Stimulated activated CD8-positive, alpha-beta memory T cell treated with anti-CD3 and anti-CD28 coated beads, Interleukin-2, amount 100 ng/mL, for 48 hours (primary cell): ENCODE data around the gene PRAMEF12.
"Not testable (repeated sequence)": the region's sequence is repeated elsewhere in the genome, so short reads cannot be mapped to it uniquely, and the experiment has no call there.

Source experiments
- DNase-seq, 2 donors: peaks; one replicate each; pipeline ENCODE4 v3.0.0-alpha.2; 2020; ENCODE audit warnings: low read depth in 2 of 2

PRAMEF12 gene

DNA sequence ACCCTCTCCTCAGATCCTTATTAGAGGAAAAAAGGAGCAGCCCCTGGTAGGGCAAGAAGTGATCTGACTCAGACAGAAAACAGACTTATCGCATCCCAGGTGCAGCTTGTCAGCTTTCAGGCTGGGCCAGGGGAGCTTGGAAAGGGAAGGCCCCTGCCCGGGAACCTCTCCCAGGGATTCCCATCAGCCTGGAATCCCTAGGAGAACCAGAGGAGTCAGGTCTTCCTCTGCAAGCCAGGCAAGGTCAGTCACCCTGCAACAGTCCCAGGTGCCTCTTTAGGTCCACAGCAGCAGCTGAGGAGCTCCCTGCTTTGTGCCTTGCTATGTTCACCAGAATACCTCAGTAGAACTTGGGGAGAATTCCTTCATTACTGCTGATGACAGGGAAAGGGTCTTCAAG lies 2.9 kb upstream of the PRAMEF12 start:
- DNase-seq = no peak

DNA sequence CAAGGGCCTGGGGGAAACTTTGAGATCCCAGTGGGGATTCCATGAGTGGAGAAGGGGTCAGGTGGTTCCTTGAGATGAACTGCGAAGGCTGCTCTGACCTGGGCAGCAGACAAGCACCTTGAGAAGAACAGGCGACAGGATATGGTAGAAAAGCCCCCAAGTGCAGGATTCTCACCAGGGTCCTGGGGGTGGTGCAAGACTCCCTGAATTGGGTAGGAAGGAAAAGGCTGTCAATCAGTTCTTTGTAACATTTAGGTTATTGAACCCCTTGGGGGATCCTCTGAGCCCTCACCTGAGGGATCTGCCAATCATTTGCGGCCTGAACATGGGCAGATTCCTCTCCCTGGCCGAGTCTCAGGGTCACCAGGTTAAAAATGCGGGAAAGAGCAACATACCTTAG lies 2.4 kb upstream of the PRAMEF12 start:
- DNase-seq = no peak

DNA sequence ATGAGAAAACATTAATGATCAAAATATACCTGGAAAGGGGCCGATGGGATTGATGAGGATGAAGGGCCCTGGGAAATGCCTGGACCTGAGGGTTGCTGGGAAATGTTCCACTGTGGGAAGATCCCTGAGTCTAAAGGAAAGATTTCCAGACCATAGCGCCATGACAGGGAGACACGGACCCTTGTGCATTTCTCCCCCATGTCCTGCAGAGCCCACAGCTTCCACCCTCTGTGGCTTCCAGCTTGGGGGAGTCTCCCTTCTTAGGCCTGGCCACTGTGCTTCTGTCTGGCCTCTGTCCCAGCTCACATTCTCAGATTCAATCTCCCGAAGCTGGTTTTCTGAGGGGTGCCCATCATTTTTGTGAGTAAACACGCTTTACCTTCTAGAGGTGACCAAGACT lies 1.0 kb upstream of the PRAMEF12 start:
- no peak for DNase-seq

DNA sequence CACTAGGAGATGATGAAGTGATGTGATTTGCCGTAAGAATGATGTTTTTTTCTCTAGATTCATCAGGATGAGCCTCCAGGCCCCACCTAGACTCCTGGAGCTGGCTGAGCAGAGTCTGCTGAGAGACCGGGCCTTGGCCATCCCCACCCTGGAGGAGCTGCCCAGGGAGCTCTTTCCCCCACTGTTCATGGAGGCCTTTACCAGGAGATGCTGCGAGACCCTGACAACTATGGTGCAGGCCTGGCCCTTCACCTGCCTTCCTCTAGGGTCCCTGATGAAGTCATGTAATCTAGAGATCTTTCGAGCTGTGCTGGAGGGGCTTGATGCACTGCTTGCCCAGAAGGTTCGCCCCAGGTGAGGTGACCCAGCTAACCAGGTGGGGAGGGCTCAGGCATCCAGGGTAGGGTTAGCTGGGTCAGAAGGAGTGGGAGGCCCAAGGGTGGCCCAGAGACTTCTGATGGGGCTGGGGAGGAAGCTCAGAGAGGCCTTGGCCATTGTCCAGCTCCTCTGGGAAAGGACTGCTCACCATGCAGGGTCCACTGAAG lies 1.3 kb downstream of the PRAMEF12 start:
- no peak for DNase-seq

DNA sequence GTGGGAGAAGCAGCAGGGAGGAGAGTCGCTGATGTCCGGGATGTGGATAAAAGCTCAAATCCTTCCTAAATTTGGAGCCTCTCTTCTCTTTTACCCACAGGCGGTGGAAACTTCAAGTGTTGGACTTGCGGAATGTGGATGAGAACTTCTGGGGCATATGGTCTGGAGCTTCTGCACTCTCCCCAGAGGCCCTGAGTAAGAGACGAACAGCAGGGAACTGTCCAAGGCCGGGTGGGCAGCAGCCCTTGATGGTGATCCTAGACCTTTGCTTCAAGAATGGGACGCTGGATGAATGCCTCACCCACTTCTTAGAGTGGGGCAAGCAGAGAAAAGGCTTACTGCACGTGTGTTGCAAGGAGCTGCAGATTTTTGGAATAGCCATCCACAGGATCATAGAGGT lies 1.9 kb downstream of the PRAMEF12 start:
- no peak for DNase-seq

DNA sequence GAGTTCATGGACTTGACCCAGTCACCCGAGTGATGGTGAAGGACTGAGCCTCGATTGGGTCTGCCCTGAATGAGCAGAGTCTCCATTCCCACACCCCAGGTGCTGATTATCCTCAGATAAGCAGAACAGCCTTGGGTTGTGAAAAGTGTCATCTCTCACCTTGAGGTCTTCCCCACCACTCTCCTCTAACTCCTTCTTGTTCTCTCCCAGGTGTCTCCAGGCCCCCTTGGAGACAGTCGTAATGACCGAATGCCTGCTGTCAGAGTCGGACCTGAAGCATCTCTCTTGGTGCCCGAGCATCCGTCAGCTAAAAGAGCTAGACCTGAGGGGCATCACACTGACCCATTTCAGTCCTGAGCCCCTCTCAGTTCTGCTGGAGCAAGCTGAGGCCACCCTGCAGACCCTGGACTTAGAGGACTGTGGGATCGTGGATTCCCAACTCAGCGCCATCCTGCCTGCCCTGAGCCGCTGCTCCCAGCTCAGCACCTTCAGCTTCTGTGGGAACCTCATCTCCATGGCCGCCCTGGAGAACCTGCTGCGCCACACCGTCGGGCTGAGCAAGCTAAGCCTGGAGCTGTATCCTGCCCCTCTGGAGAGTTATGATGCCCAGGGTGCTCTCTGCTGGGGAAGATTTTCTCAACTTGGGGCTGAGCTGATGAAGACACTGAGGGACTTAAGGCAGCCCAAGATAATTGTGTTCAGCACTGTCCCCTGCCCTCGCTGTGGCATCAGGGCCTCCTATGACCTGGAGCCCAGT lies 3.4 kb downstream of the PRAMEF12 start:
- no peak for DNase-seq

DNA sequence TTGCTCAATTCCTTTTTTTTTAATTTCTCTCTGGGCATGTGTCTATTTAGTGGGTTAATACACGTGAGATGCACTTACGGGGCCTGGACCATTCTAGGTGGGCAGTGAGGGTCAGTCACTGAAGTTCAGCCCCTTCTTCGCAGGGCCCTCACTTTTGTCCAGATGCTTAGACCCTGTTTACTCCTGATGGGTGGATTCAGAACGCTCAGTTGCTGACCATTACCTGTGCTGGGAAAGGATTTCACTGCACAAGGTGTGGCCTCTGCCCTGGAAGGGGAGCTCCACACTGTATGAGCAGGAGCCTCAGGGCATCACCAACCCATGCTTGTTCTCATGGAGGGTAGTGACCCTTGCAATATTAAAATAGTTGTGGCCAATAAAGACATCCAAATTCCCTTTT lies 4.5 kb downstream of the PRAMEF12 start:
- no peak for DNase-seq

DNA sequence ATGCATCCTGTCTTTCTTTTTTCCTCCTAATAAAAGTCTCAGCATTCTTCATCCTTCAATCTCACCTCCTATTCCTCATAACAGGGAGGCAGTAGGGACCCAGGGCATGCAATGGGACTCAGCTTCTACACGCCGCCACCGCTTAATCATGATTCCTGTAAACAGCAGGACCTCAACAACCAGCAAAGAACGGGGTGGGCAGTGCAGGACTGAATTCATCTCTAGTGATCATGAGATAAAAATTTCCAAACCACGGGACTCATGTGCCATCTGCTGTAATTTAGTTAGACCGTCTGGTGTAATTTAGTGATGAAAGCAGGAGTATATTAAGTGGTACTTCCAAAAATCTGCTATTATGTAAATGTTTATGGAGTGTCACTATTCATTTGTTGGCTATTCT lies 5.4 kb downstream of the PRAMEF12 start:
- DNase-seq = no peak

DNA sequence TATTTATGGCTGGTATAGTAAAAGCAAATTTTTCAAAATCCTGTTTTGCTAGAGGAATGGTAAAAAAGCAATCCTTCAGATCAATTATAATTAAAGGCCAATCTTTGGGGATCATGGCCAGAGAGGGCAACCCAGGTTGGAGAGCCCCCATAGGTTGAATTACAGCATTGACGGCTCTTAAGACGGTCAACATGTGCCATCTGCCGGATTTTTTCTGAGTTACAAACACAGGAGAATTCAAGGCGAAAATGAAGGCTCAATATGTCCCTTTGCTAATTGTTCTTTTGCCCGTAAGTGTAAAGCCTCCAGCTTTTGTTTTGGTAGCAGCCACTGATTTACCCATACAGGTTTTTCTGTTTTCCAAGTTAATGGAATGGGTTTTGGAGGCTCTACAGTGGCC lies 8.0 kb downstream of the PRAMEF12 start:
- not testable (repeated sequence) for DNase-seq

DNA sequence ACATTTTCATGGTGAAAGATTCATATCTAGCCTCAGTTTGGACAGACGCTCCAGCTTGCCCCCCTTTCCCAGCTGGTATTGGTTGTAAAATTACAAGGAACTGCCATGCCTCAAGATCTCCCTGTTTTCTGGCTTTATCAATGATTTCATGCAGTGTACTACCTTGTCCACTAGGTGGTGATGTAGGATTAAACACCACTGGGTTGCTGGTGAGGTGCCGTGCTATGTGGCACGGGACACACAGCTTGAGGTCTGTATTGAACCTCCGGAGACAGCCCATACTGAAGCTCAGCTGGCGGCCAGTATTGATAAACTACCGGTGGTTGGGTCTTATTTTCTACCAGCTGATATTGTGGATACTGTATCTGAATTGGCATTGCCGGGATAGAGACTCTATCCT lies 10.2 kb downstream of the PRAMEF12 start:
- not testable (repeated sequence) for DNase-seq

DNA sequence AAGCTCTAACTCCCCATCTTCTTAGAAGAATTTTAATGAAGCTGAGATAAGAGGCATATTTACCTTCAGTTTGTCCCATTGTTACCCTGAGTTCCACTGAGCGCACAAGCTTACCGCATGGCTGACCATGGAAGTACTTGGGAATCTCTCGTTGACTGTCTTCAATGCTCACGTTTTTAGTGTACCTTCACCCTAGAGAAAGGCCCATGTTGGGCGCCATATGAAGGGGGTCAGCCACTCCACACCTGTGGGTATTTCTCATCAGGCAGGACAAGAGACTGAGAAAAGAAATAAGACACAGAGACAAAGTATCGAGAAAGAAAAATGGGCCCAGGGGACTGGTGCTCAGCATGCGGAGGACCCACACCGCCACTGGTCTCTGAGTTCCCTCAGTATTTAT lies 11.2 kb downstream of the PRAMEF12 start:
- not testable (repeated sequence) for DNase-seq

DNA sequence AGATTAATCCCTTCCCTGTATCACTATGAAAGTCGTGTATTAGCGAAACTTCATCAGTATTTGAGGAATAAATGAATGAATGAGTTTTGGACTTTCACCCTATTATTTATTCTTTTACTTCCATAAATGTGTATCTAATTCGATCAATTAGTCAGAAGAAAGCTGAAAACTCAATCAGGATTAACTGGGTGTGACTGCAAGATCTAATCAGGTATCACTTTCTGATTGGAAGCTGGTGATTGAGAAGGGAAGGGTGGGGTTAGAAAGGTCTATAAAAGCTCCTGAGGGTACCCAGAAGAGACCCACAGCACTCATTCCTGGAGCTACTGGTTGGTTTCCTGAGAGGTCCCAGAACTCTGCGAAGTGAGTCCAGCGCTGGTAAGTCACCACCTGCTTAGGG lies 17.6 kb downstream of the PRAMEF12 start, which contains the start of gene PRAMEF1:
TSS of gene PRAMEF1 (plus strand) at position 301 of the 400 bp plus-strand sequence. CDS start 1,831 bp downstream, outside the sequence.
- DNase-seq = not testable (repeated sequence)

DNA sequence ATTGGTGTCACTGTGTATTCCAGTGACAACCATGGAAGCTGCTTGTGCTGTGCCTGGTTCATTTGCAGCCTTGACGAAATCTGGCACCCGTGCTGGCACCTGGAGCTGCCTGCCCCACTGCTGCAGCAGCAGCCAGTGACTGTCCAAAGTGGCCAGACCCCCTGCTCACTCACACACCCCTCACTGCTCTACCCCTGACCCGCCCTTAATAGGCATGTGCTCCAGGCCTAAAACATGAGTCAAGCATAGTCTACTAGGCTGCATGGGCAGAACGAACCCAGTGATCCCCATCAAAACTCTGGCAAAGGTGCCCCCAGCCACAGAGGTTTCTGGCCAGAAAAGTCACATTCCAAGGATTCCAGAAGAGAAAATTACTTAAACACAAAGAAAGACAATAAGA lies 25.4 kb downstream of the PRAMEF12 start:
- DNase-seq = no peak

DNA sequence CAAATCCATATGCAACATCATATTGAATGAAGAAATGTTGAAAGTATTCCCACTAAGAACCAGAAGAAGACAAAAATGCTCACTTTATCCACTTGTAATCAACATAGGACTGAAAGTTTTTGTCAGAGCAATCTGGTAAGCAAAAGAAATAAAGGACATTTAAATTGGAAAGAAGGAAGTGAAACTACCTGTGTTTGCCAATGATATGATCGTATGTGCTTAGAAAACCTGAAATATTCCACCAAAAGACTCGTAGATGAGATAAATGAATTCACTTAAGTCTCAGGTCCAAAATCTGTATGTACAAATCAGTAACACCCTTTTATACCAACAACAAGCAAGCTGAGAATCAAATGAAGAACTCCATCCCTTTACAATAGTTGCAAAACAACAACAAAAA lies 26.2 kb downstream of the PRAMEF12 start:
- no peak for DNase-seq

DNA sequence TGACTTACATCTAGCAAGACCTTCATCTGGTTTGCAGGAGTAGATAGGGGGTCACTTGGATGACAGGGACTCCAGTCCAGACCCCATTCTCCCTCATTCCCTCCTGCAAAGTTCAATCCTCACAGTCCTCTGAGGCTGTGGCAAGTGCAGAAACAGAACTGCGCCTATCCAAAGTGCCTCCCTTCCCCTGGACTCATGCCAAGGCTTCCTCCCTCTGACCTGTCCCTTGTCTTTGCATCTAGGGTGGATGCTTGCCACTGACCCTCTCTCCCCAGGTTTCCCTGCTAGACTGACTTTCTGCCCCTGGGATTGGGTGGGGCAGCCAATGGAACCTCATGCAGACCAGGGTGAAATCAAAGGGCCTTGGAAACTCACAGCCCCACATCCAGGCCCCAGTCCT lies 36.4 kb downstream of the PRAMEF12 start:
- no peak for DNase-seq

DNA sequence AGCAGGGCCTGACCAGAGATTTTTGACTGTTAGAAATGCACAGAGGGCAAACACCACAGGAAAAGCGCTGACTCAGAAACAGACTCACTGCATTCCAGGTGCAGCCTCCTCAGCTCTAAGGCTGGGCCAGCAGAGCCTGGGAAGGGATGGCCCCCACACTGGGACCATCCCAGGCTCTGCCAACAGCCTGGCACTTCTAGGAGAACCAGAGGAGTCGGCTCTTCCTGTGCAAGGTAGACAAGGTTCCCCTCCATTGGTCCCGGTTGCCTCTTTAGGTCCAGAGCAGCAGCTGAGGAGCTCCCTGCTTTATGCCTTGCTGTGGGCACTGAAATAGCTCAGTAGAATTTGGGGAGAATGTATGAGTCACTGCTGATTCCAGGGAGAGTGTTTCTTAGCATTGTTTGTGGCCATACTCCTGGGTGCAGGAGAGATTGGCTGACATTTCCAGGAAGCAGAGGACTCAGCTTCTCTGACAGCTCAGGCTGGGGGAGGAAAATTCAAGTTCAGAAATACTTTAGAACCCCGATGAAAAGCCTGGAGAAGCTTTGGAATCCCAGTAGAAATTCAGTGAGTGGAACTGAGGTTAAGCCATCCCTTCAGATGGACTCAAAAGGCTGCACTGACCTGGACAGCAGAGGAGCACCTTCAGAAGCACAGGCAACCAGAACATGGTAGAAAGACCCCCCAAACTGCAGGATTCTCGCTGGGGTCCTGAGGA lies 37.3 kb downstream of the PRAMEF12 start:
- no peak for DNase-seq

DNA sequence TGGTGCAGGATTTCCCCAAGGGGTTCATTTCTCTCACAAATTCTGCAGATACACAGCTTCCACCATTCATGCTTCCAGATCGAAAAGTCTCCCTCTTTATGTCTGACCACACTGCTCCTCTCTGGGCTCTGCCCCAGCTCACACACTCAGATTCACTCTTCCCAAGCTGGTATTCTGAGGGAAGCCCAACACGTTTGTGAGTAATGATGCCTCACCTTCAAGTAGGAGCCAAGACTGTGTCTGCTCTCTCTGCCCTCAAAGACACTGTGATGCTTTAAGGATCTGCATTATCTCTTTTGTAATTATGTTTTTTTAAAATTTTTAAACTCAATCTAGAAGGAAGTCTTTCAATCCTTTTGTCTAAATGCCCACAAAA lies 37.9 kb downstream of the PRAMEF12 start:
- no peak for DNase-seq

DNA sequence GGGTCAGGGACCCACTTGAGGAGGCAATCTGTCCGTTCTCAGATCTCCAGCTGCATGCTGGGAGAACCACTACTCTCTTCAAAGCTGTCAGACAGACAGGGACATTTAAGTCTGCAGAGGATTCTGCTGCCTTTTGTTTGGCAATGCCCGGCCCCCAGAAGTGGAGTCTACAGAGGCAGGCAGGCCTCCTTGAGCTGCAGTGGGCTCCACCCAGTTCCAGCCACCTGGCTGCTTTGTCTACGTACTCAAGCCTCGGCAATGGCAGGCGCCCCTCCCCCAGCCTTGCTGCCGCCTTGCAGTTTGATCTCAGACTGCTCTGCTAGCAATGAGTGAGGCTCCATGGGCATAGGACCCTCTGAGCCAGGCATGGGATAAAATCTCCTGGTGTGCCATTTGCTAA lies 45.5 kb downstream of the PRAMEF12 start:
- DNase-seq = not testable (repeated sequence)
